HepG2 (cell line): ENCODE measurements around the gene ATR. TPM values are rescaled to one million over a fixed set of nuclear protein-coding genes. Genes with fewer than 3 reads are reported as not detected.

Source experiments
- FOSL2 ChIP-seq: sonication (generic); formaldehyde crosslinking; IDR thresholded peaks from 2 replicates; pipeline ENCODE4 v1.4.0; 2020; ENCODE audit warnings: missing genetic modification reagents
- FOXJ3 ChIP-seq: sonication (generic); formaldehyde crosslinking; IDR thresholded peaks from 2 replicates; pipeline ENCODE4 v1.4.0; 2020; ENCODE audit warnings: missing genetic modification reagents, mild to moderate bottlenecking, borderline replicate concordance
- HDAC6 ChIP-seq: fragments of 200-600 bp; sonication (generic); IDR thresholded peaks from 2 replicates; pipeline ENCODE4 v1.7.0; 2017; ENCODE audit warnings: mild to moderate bottlenecking, antibody characterized with exemption, low read length, low read depth
- JUNB ChIP-seq: sonication (generic); formaldehyde crosslinking; IDR thresholded peaks from 2 replicates; pipeline ENCODE4 v1.8.0; 2022; ENCODE audit warnings: missing genetic modification reagents, mild to moderate bottlenecking, borderline replicate concordance
- KAT2B ChIP-seq: fragments of 150-350 bp; IDR thresholded peaks from 2 replicates; pipeline ENCODE4 v1.6.1; 2014; ENCODE audit warnings: low read depth, low read length, borderline replicate concordance
- KAT8 ChIP-seq: IDR thresholded peaks from 2 replicates; pipeline ENCODE4 v1.6.1; 2016; ENCODE audit warnings: missing genetic modification reagents, missing compliant biosample characterization
- NPAS2 ChIP-seq: sonication (generic); formaldehyde crosslinking; IDR thresholded peaks from 2 replicates; pipeline ENCODE4 v1.8.0; 2022; ENCODE audit warnings: mild to moderate bottlenecking, missing genetic modification reagents, borderline replicate concordance
- SETDB1 ChIP-seq: sonication (generic); formaldehyde crosslinking; IDR thresholded peaks from 2 replicates; pipeline ENCODE4 v1.5.1; 2020; ENCODE audit warnings: missing genetic modification reagents, mild to moderate bottlenecking, borderline replicate concordance
- TBX3 ChIP-seq: fragments of 450-650 bp; IDR thresholded peaks from 2 replicates; pipeline ENCODE4 v1.6.1; 2017; ENCODE audit warnings: antibody characterized with exemption, mild to moderate bottlenecking, inconsistent platforms, borderline replicate concordance
- TOPORS ChIP-seq: sonication (generic); formaldehyde crosslinking; IDR thresholded peaks from 2 replicates; pipeline ENCODE4 v1.8.0; 2023; ENCODE audit warnings: mild to moderate bottlenecking, missing genetic modification reagents
- ZNF17 ChIP-seq: sonication (generic); formaldehyde crosslinking; IDR thresholded peaks from 2 replicates; pipeline ENCODE4 v1.5.0; 2020; ENCODE audit warnings: mild to moderate bottlenecking, missing genetic modification reagents
- ZNF550 ChIP-seq: sonication (generic); formaldehyde crosslinking; IDR thresholded peaks from 2 replicates; pipeline ENCODE4 v1.4.0; 2020; ENCODE audit warnings: mild to moderate bottlenecking, missing genetic modification reagents, borderline replicate concordance
- ZNF672 ChIP-seq: sonication (generic); formaldehyde crosslinking; IDR thresholded peaks from 2 replicates; pipeline ENCODE4 v1.8.1; 2022; ENCODE audit warnings: missing genetic modification reagents
- ZSCAN30 ChIP-seq: sonication (generic); formaldehyde crosslinking; IDR thresholded peaks from 2 replicates; pipeline ENCODE4 v1.5.0; 2020; ENCODE audit warnings: mild to moderate bottlenecking, missing genetic modification reagents
- polyA plus RNA-seq, 8 experiments: library from polyadenylated mRNA; depleted of rRNA in 3 of 8; stranded (reverse) in 7 of 8; unstranded in 1 of 8; fragments of >200 nt; fragmentation: Illumina TruSeq in 4 of 8; extraction: Trizol in 4 of 8; gene quantifications; 2 replicates each; pipeline versions ENCODE4 v1.2.1 to v1.2.3, GENCODE V29; 2011 to 2016; ENCODE audit warnings: low read depth in 4 of 8, missing spikeins in 1 of 8, mixed read lengths in 1 of 8; ENCODE audit not compliant: insufficient read depth in 1 of 8
- total RNA-seq, 5 experiments: library from RNA; depleted of rRNA; stranded (reverse); fragments of >200 nt; fragmentation: Illumina TruSeq; extraction: Trizol; gene quantifications; 2 replicates each; pipeline ENCODE4 v1.2.3, GENCODE V29; 2016; ENCODE audit warnings: low read depth in 1 of 5
- TF ChIP-seq, protein P1 (sequence below): fragments of 450-650 bp; IDR thresholded peaks from 2 replicates; pipeline ENCODE4 v1.6.1; 2016
- TF ChIP-seq, protein P2 (sequence below): sonication (generic); formaldehyde crosslinking; IDR thresholded peaks from 2 replicates; pipeline ENCODE4 v1.4.0; 2020; ENCODE audit warnings: low read depth, mild to moderate bottlenecking, missing genetic modification reagents
- TF ChIP-seq, protein P3 (sequence below): sonication (generic); formaldehyde crosslinking; IDR thresholded peaks from 2 replicates; pipeline ENCODE4 v1.4.0; 2020; ENCODE audit warnings: missing genetic modification reagents
- TF ChIP-seq, protein P4 (sequence below): sonication (generic); formaldehyde crosslinking; IDR thresholded peaks from 2 replicates; pipeline ENCODE4 v1.5.1; 2020; ENCODE audit warnings: missing genetic modification reagents, mild to moderate bottlenecking, borderline replicate concordance
- TF ChIP-seq, protein P5 (sequence below): IDR thresholded peaks from 2 replicates; pipeline ENCODE4 v1.6.1; 2016; ENCODE audit warnings: mild to moderate bottlenecking, missing biosample characterization, missing genetic modification reagents
- TF ChIP-seq, protein P6 (sequence below): sonication (generic); formaldehyde crosslinking; IDR thresholded peaks from 2 replicates; pipeline ENCODE4 v1.4.0; 2020; ENCODE audit warnings: mild to moderate bottlenecking, missing genetic modification reagents

Gene ATR
- total and polyA plus RNA-seq, 2 of the 13 experiments (the other 11 are each of a cell fraction or from before 2014, with no cell fraction given) = 6.6 to 17.0 TPM

DNA sequence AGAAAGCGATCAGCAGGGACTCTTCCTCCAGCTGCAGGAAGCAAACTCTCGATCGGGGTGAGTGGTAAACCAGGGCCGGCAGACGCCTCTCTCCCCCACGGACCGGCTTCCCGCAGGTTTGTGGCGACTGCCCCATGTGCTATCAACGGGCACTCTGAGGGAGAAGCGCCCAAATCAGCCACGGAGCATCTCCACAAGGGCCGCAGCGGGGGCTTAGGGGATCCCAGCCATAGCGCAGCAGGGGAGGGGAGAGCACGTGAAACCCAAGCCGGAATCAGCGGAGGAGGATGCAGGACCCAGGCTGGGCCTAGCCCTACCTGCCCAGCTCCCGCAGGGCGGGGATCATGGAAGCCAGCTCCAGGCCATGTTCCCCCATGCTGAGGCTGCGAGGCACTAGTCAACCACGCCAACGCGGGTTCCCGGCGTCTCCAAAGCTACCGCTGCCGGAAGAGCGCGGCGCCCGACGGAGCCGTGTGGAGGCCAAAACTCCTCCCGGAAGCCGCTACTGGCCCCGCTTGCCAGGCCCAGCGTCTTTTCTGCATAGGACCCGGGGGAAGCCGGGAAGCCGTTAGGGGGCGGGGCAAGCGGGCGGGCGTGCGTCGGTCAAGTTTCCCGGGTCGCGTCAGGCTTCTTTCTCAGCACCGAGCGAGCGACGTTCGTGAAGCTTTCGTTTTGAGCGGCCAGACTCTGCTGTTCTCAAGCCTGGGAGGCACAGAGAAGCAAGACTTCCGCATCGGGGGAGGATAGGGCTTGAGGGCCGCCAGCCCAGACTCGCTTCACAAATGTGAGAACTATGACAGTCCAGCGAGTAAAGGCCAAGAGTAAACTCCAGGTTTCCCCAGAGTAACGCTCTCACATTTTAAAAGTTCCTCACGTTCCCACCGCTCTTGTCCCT is at the start of gene ATR (continued):
- TF ChIP-seq, protein P1, sequence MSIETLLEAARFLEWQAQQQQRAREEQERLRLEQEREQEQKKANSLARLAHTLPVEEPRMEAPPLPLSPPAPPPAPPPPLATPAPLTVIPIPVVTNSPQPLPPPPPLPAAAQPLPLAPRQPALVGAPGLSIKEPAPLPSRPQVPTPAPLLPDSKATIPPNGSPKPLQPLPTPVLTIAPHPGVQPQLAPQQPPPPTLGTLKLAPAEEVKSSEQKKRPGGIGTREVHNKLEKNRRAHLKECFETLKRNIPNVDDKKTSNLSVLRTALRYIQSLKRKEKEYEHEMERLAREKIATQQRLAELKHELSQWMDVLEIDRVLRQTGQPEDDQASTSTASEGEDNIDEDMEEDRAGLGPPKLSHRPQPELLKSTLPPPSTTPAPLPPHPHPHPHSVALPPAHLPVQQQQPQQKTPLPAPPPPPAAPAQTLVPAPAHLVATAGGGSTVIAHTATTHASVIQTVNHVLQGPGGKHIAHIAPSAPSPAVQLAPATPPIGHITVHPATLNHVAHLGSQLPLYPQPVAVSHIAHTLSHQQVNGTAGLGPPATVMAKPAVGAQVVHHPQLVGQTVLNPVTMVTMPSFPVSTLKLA = peak; percentile 39; the same call in 1 of the 2 replicates
- TF ChIP-seq SETDB1 (CRISPR knock-in tag) = no peak
- no peak for TF ChIP-seq JUNB (CRISPR knock-in tag)
- peak; percentile 99 for TF ChIP-seq TOPORS (CRISPR knock-in tag)
- peak; percentile 61; the same call in 1 of the 2 replicates for TF ChIP-seq NPAS2 (CRISPR knock-in tag)
- no peak for TF ChIP-seq HDAC6
- no peak for TF ChIP-seq TBX3
- TF ChIP-seq FOSL2 (CRISPR knock-in tag) = peak; percentile 72
- TF ChIP-seq FOXJ3 (CRISPR knock-in tag) = peak; percentile 82
- TF ChIP-seq, protein P2, sequence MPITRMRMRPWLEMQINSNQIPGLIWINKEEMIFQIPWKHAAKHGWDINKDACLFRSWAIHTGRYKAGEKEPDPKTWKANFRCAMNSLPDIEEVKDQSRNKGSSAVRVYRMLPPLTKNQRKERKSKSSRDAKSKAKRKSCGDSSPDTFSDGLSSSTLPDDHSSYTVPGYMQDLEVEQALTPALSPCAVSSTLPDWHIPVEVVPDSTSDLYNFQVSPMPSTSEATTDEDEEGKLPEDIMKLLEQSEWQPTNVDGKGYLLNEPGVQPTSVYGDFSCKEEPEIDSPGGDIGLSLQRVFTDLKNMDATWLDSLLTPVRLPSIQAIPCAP (CRISPR knock-in tag) = no peak; the same call in 1 of the 2 replicates
- TF ChIP-seq, protein P3, sequence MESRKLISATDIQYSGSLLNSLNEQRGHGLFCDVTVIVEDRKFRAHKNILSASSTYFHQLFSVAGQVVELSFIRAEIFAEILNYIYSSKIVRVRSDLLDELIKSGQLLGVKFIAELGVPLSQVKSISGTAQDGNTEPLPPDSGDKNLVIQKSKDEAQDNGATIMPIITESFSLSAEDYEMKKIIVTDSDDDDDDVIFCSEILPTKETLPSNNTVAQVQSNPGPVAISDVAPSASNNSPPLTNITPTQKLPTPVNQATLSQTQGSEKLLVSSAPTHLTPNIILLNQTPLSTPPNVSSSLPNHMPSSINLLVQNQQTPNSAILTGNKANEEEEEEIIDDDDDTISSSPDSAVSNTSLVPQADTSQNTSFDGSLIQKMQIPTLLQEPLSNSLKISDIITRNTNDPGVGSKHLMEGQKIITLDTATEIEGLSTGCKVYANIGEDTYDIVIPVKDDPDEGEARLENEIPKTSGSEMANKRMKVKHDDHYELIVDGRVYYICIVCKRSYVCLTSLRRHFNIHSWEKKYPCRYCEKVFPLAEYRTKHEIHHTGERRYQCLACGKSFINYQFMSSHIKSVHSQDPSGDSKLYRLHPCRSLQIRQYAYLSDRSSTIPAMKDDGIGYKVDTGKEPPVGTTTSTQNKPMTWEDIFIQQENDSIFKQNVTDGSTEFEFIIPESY (CRISPR knock-in tag) = peak; percentile 67; the same call in 1 of the 2 replicates
- TF ChIP-seq, protein P4, sequence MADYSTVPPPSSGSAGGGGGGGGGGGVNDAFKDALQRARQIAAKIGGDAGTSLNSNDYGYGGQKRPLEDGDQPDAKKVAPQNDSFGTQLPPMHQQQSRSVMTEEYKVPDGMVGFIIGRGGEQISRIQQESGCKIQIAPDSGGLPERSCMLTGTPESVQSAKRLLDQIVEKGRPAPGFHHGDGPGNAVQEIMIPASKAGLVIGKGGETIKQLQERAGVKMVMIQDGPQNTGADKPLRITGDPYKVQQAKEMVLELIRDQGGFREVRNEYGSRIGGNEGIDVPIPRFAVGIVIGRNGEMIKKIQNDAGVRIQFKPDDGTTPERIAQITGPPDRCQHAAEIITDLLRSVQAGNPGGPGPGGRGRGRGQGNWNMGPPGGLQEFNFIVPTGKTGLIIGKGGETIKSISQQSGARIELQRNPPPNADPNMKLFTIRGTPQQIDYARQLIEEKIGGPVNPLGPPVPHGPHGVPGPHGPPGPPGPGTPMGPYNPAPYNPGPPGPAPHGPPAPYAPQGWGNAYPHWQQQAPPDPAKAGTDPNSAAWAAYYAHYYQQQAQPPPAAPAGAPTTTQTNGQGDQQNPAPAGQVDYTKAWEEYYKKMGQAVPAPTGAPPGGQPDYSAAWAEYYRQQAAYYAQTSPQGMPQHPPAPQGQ (CRISPR knock-in tag) = no peak
- TF ChIP-seq, protein P5, sequence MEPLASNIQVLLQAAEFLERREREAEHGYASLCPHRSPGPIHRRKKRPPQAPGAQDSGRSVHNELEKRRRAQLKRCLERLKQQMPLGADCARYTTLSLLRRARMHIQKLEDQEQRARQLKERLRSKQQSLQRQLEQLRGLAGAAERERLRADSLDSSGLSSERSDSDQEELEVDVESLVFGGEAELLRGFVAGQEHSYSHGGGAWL (CRISPR knock-in tag) = peak; percentile 91
- peak; percentile 45; the same call in 1 of the 2 replicates for TF ChIP-seq ZNF672 (CRISPR knock-in tag)
- TF ChIP-seq, protein P6, sequence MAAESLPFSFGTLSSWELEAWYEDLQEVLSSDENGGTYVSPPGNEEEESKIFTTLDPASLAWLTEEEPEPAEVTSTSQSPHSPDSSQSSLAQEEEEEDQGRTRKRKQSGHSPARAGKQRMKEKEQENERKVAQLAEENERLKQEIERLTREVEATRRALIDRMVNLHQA (CRISPR knock-in tag) = no peak
- TF ChIP-seq ZNF17 (CRISPR knock-in tag) = no peak
- TF ChIP-seq KAT2B = no peak
- no peak for TF ChIP-seq ZNF550 (CRISPR knock-in tag)
- peak; percentile 98 for TF ChIP-seq KAT8 (CRISPR knock-in tag)
- peak; percentile 83; the same call in 1 of the 2 replicates for TF ChIP-seq ZSCAN30
